ENCODE measurements around the gene ABHD17A.

Gene ABHD17A

GRCh38 chr19:1885398-1886119 lies at the start of gene ABHD17A:
Gene ABHD17A, minus strand, starts transcription at chr19:1885496. Its CDS starts 3,930 bp downstream, at chr19:1881566.
- peak; percentile 89 for DNase-seq (ENCODE audit: low read depth)

GRCh38 chr19:1933942-1934341 lies 48.6 kb upstream of the ABHD17A start:
- DNase-seq (ENCODE audit: low read depth): no peak

GRCh38 chr19:1933244-1933643 lies 47.9 kb upstream of the ABHD17A start:
- no peak for DNase-seq (ENCODE audit: low read depth)

GRCh38 chr19:1932395-1932794 lies 47.1 kb upstream of the ABHD17A start:
- DNase-seq (ENCODE audit: low read depth): no peak

DNA sequence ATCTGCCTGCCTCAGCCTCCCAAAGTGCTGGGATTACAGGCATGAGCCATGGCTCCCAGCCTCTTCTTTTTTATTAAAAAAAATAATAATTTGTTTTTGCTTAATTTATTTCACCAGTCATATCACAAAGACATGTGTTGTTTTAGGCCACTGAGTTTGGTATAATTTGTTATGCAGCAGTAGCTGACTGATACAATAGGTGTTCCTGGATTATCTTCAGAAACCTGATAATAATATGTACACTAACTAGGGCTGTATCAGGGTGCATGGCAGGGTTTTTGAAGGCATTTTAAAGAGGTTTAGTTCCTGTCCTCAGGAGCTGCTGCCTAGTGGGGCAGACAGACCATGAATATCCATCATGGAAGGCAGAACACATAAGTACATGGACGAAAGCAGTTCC lies 46.1 kb upstream of the ABHD17A start:
- no peak for DNase-seq (ENCODE audit: low read depth)

GRCh38 chr19:1929021-1929742 lies 43.9 kb upstream of the ABHD17A start:
- peak; percentile 54 for DNase-seq (ENCODE audit: low read depth)

GRCh38 chr19:1925544-1925943 lies 40.2 kb upstream of the ABHD17A start:
- no peak for DNase-seq (ENCODE audit: low read depth)

- no peak for DNase-seq (ENCODE audit: low read depth)
These were observed 39.1 kb upstream of the ABHD17A start for GRCh38 chr19:1924320-1924961.

- DNase-seq (ENCODE audit: low read depth): no peak
These were observed 38.0 kb upstream of the ABHD17A start for GRCh38 chr19:1923319-1923718.

DNA sequence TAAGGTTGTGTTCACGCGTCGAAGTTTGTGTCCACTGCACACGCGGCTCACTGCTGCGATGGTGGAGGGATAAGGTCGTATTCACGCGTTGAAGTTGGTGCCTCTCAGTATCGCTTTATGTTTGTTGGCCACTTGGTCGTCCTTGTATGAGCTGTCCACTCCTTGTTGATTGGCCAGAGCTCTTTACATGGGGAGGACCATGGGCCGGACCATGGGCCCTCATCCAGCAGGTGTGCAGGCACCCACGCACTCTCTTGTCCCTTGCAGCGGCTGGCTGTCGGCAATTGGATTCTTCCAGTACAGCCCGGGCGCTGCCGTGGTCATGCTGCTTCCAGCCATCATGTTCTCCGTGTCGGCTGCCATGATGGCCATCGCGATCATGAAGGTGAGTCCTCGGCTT lies 37.5 kb upstream of the ABHD17A start:
- DNase-seq (ENCODE audit: low read depth): no peak

GRCh38 chr19:1921825-1922224 lies 36.5 kb upstream of the ABHD17A start:
- no peak for DNase-seq (ENCODE audit: low read depth)

GRCh38 chr19:1921326-1921725 lies 36.0 kb upstream of the ABHD17A start:
- no peak for DNase-seq (ENCODE audit: low read depth)

GRCh38 chr19:1920644-1921043 lies 35.3 kb upstream of the ABHD17A start:
- no peak for DNase-seq (ENCODE audit: low read depth)

- no peak for DNase-seq (ENCODE audit: low read depth)
These were observed 33.7 kb upstream of the ABHD17A start for GRCh38 chr19:1918975-1919374.

DNA sequence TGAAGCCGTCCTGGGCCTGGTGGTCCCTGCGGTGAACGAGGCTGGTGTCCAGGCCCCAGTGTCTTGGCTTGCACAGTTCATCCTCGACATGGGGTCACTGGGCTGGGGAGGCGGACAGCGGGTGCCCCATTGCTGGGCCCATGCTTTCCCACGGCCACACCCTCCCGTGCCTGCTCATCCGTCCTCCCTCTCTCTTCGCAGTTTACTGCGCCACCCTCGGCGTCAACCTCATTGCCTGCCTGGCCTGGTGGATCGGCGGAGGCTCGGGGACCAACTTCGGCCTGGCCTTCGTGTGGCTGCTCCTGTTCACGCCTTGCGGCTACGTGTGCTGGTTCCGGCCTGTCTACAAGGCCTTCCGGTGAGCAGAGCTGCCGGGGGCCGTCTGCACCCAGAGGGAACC lies 32.6 kb upstream of the ABHD17A start:
- no peak for DNase-seq (ENCODE audit: low read depth)

DNA sequence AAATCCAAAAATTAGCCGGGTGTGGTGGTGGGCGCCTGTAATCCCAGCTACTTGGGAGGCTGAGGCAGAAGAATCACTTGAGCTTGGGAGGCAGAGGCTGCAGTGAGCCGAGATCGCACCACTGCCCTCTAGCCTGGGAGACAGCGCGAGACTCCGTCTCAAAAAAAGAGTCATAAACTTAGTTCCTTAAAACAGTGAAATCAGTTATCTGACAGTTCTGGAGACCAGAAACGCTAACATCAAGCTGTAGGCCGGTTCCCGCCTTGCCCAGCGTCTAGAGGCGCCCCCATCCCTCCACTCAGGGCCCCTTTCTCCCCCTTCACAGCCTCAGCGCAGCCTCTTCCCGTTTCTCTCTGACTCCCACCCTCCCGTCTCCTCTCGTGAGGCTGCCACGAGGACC lies 31.9 kb upstream of the ABHD17A start:
- DNase-seq (ENCODE audit: low read depth): no peak

- DNase-seq (ENCODE audit: low read depth): no peak
These were observed 29.6 kb upstream of the ABHD17A start for GRCh38 chr19:1914826-1915341.

DNA sequence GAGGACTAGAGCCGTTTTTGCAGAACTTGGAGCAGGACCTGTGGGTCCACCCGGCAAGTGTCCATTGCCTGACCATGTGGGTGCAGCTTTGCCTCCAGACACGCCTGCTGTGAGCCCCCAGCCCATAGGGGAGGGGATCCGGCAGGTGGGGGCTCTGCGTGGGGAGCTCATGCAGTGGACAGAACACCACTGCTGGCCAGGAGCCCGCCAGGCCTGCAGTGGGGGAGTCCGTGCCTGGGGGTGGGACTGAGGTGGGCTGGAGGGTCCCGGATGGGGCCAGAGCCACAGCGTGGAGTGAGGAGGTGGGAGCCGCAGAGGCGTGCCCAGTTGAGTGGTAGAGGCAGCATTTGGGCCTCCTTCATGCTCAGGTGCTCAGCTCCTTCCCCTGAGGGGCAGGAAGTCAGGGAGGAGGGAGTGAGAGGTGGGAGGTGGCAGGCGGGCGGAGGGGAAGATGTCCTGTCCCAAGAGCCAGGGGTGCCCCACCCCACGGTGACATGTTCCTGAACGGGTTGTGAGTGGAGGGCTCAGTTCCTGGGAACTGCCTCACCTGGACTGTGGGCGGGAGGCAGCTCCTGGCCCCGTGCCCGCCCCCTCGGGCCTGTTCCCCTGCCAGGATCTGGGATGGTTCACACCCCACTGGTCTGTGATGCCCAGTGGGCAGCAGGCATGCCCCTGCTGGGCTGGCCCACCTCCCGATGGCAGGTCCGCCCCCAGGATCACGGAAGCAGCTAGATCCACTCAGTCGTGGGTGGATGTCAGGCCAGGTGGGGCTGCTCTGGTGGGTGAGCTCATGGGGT lies 28.7 kb upstream of the ABHD17A start:
- no peak for DNase-seq (ENCODE audit: low read depth)

DNA sequence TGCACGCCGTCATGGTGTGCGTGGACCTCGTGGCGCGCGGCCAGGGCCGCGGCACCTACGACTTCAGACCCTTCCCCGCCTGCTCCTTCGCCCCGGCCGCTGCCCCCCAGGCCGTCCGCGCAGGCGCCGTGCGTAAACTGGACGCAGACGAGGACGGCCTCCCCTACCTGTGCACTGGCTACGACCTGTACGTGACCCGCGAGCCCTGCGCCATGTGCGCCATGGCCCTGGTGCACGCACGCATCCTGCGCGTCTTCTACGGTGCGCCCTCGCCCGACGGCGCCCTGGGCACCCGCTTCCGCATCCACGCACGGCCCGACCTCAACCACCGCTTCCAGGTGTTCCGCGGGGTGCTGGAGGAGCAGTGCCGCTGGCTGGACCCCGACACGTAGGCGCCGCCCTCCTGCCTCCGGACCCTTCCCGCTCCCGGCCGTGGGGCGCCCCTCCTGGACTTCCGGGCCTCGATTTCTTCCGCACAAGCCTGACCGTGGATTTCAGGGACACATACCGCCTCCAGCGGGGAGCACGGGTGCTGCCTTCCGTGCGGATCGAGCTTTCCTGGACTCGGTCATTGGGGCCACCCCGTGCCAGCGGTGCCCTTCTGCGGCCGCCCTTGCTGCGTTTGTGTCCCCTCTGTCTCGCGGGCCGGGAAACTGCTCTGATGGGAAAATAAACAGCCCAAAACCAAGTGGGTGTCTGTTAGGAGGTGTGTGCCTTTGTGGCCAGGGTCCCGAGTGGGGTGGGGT lies 27.6 kb upstream of the ABHD17A start:
- DNase-seq (ENCODE audit: low read depth): no peak

GRCh38 chr19:1911995-1912394 lies 26.7 kb upstream of the ABHD17A start:
- DNase-seq (ENCODE audit: low read depth): no peak

- no peak for DNase-seq (ENCODE audit: low read depth)
These were observed 25.8 kb upstream of the ABHD17A start for GRCh38 chr19:1911098-1911497.

All from T-helper 22 cell (primary cell).